WTC11 (cell line): Measurements from ENCODE around the gene RNF149.

Source experiments
- TF ChIP-seq, protein P1 (sequence below): fragments of 200-600 bp; IDR thresholded peaks from 2 replicates; pipeline ENCODE4 v1.8.0; 2022; ENCODE audit warnings: antibody characterized with exemption
- TF ChIP-seq, protein P2 (sequence below): sonication (generic); formaldehyde crosslinking; IDR thresholded peaks from 2 replicates; pipeline ENCODE4 v1.8.0; 2023; ENCODE audit warnings: missing genetic modification reagents

GRCh38 chr2:101337877-101338276 is 29.4 kb upstream of the RNF149 start:
- TF ChIP-seq, protein P1, sequence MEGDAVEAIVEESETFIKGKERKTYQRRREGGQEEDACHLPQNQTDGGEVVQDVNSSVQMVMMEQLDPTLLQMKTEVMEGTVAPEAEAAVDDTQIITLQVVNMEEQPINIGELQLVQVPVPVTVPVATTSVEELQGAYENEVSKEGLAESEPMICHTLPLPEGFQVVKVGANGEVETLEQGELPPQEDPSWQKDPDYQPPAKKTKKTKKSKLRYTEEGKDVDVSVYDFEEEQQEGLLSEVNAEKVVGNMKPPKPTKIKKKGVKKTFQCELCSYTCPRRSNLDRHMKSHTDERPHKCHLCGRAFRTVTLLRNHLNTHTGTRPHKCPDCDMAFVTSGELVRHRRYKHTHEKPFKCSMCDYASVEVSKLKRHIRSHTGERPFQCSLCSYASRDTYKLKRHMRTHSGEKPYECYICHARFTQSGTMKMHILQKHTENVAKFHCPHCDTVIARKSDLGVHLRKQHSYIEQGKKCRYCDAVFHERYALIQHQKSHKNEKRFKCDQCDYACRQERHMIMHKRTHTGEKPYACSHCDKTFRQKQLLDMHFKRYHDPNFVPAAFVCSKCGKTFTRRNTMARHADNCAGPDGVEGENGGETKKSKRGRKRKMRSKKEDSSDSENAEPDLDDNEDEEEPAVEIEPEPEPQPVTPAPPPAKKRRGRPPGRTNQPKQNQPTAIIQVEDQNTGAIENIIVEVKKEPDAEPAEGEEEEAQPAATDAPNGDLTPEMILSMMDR, result no peak
- TF ChIP-seq, protein P2, sequence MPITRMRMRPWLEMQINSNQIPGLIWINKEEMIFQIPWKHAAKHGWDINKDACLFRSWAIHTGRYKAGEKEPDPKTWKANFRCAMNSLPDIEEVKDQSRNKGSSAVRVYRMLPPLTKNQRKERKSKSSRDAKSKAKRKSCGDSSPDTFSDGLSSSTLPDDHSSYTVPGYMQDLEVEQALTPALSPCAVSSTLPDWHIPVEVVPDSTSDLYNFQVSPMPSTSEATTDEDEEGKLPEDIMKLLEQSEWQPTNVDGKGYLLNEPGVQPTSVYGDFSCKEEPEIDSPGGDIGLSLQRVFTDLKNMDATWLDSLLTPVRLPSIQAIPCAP, result no peak
